ENCODE data around the gene NUP50.

- TF ChIP-seq, protein P1, sequence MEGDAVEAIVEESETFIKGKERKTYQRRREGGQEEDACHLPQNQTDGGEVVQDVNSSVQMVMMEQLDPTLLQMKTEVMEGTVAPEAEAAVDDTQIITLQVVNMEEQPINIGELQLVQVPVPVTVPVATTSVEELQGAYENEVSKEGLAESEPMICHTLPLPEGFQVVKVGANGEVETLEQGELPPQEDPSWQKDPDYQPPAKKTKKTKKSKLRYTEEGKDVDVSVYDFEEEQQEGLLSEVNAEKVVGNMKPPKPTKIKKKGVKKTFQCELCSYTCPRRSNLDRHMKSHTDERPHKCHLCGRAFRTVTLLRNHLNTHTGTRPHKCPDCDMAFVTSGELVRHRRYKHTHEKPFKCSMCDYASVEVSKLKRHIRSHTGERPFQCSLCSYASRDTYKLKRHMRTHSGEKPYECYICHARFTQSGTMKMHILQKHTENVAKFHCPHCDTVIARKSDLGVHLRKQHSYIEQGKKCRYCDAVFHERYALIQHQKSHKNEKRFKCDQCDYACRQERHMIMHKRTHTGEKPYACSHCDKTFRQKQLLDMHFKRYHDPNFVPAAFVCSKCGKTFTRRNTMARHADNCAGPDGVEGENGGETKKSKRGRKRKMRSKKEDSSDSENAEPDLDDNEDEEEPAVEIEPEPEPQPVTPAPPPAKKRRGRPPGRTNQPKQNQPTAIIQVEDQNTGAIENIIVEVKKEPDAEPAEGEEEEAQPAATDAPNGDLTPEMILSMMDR (IDR thresholded peaks at IDR 0.05) = no peak
- TF ChIP-seq POLR2A (IDR thresholded peaks at IDR 0.05) = no peak
Measured at GRCh38 chr22:45231293-45231692, 67.6 kb downstream of the NUP50 start.

Data from right lobe of liver (tissue), 4 donors.